Measurements from ENCODE around the gene PPP1CB. TPM values are rescaled to one million over a fixed set of nuclear protein-coding genes. Genes with fewer than 3 reads are reported as not detected.

Gene PPP1CB
- total RNA-seq, 4 donors from 2014 or later: 139 to 262 (median 176) TPM

- DNase-seq (ENCODE audit: low spot score): no peak
- ATAC-seq (ENCODE audit: low FRiP score): no peak
- no peak for TF ChIP-seq CTCF (IDR thresholded peaks at IDR 0.05)
These were observed 3.8 kb downstream of the PPP1CB start for GRCh38 chr2:28755421-28755820.

GRCh38 chr2:28758459-28758858 is 6.8 kb downstream of the PPP1CB start:
- DNase-seq (ENCODE audit: low spot score) (no peak), ATAC-seq (ENCODE audit: low FRiP score) (no peak)
- no peak for TF ChIP-seq CTCF (IDR thresholded peaks at IDR 0.05)

- DNase-seq (ENCODE audit: low spot score) (no peak), ATAC-seq (ENCODE audit: low FRiP score) (no peak)
- TF ChIP-seq CTCF (IDR thresholded peaks at IDR 0.05): no peak
These were observed 9.8 kb downstream of the PPP1CB start for GRCh38 chr2:28761420-28761819.

GRCh38 chr2:28764909-28765711 is 13.5 kb downstream of the PPP1CB start:
- TF ChIP-seq CTCF (IDR thresholded peaks at IDR 0.05): no peak
- DNase-seq (ENCODE audit: low spot score) (no peak), ATAC-seq (ENCODE audit: low FRiP score) (no peak)

GRCh38 chr2:28766070-28766469 is 14.4 kb downstream of the PPP1CB start:
- DNase-seq (ENCODE audit: low spot score) (no peak), ATAC-seq (ENCODE audit: low FRiP score) (no peak)
- TF ChIP-seq CTCF (IDR thresholded peaks at IDR 0.05): no peak

- no peak for ATAC-seq (ENCODE audit: low FRiP score)
- no peak for DNase-seq (ENCODE audit: low spot score)
- no peak for TF ChIP-seq CTCF (IDR thresholded peaks at IDR 0.05)
These were observed 15.7 kb downstream of the PPP1CB start for GRCh38 chr2:28767337-28767736.

- DNase-seq (ENCODE audit: low spot score) (no peak), ATAC-seq (ENCODE audit: low FRiP score) (no peak)
- no peak for TF ChIP-seq CTCF (IDR thresholded peaks at IDR 0.05)
These were observed 16.8 kb downstream of the PPP1CB start for GRCh38 chr2:28768422-28768821.

All from omental fat pad (tissue), 4 donors.